HL-60/S4 treated with retinoic acid at 250 ng/mL for 4 days and 3 days (cell line): Measurements from ENCODE around the gene KCNN3.

Experiments
- in situ Hi-C: fragments of 300-500 bp; cut with MboI; formaldehyde crosslinking; loops from 2 replicates; pipeline ENCODE4 v1.7.0; 2022; ENCODE audit warnings: low sequenced_read_pairs

Gene KCNN3

GRCh38 chr1:154863315-154864174 is 6.5 kb downstream of the KCNN3 start:
- in situ Hi-C loops: no loop called here

- in situ Hi-C loops: no loop called here
Measured at GRCh38 chr1:154862907-154863306, 7.2 kb downstream of the KCNN3 start.

GRCh38 chr1:154861607-154862094 is 8.4 kb downstream of the KCNN3 start:
- in situ Hi-C loops: no loop called here

DNA sequence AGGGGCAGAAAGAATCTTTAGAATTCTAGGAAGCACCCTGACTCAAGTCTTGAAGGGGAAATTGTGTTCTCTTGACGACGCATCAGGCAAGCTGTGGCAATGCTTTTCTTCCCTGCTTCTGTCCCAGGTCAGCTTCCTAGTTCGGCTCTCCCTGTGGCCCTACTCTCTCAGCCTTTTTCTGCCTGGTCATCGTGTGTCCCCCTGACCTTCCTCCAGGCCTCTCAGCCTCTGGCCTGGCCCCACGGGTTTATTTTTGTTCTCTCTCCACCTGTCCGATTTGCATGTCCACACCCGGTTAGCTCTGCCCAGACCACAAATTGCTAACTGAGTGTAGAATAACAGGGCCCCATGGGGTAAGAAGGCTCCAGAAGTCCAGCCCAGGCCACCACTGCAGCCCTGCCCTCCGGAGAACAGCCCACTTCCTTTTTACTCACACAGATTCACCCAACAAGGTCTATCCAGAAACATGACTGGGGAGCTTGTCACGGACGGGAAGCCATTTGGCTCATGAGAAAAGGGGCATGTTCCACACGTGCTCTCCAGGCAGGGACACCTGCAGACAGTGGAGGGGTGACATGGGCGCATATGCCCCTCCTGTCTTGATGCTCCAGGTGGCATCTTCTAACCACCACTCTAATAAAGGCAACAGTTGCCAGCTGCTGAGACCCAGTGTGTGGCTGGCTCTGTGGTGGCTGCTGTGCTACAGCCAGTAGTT is 9.8 kb downstream of the KCNN3 start:
- in situ Hi-C loops: no loop called here

DNA sequence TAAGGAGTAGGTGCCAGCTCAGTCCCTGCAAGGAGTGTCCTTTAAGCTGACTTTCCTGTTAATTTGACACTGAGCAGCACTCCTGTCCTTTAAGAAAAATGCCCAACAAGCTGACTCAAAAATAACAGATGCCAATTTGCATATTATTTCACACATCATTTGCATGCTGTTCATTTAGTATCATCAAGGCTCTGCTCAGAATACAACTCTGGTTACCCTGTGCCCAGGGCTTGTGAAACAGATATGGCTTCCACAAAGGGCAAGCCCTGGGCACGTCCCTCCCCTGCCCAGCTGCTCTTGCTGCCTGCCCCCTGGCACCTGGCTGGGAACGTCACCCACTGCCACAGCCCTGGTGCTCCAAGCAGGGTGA is 10.3 kb downstream of the KCNN3 start:
- in situ Hi-C loops: no loop called here

DNA sequence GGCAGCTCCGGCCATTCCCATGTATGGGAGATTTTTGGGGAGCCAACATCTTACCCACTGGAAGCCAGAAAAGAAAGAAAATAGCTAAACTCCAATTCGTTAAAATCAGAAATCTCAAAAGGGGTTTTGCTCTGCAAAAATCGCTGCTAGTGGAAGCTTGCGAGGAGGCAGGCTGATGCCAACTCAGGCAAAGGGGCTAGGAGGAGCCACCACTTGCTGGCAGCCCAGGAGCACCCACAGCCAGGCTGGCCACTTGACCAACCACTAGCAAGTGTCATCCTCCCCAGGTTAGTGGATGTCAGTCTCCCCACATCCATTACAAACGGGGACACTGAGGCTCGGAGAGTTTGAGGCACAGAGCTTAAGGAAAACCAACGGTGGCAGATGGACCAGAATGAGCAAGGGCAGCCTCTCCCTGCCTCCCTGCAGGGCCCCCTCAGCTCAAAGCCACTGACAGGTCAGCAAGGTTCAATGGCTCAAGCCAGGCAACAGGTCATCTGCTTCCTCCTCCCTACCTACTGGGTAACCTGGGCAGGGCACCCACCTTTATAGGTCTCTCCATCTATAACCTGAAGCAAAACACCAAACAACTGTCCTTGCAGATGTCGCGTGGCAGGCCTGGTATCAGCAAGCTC is 10.8 kb downstream of the KCNN3 start:
- in situ Hi-C loops: no loop called here

DNA sequence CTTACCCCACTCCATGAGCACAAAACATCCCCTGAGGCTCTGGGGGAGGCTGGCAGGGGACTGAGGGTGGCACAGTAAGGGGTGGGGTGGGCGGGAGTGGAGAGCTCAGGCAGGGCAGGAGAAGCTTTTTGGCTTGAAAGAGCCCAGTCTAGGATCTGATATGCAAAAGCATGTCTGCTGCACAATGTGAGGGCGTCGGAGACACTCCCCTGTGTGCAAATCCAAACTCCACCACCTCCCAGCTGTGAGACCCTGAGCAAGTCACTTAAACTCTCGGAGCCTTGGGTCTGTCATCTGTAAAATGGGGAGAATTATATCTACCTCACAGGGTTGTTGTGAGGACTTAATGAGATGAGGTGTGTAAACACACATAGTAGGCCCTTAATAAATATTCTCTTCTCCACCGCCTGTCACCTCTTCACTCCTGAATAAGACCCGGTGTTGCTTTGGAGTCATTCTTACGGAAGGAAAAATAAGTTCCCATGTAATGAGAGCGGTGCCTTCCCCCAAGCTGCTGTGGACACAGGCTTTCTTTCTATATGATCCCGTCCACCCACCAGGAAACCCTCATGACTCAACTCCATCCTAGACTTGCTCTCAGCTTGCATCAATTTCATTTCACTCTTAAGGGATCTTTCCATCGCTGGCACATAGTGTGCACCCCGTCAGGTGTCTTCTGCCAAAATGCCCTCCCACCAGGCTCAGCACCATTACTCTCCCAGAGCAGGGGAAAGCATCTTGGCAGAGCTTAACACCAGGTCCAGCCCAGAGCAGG is 12.5 kb downstream of the KCNN3 start:
- in situ Hi-C loops: no loop called here

DNA sequence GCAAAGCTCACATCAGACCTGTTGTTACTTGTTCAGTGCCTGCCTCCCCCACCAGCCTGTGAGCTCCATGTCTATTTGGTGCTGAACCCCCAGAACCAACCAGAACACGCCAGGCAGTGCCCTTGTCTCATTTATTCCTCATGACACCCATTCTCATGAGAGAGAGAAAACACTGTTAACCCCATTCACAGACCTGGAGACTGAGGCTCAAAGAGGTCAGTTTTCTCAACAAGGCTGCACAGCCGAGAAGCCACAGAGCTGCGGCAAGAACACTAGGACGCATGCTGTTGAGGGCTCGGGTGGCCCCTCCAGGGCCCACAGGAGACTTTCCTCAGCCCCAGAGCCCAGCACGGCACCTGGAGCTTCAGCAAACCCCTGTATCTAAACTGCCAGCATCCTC is 13.1 kb downstream of the KCNN3 start:
- in situ Hi-C loops: no loop called here

DNA sequence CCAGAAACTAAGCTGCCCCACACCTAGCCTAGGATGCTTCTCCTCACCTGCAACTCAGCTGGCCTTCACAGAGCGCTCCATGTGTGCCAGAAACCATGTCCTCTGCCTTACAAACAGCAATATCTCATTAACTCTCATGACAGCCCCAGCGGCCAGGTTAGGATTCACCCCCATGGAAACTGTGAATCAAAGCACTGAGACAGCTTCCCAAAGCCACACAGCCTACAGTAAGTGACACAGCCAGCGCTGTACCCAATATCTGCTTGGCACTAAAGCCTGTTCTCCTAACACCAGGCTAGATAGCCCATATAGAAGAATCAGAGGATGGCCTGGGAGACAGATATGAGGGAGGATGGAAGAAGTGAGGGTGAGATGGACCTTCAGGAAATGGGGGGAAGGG is 13.5 kb downstream of the KCNN3 start:
- in situ Hi-C loops: no loop called here

DNA sequence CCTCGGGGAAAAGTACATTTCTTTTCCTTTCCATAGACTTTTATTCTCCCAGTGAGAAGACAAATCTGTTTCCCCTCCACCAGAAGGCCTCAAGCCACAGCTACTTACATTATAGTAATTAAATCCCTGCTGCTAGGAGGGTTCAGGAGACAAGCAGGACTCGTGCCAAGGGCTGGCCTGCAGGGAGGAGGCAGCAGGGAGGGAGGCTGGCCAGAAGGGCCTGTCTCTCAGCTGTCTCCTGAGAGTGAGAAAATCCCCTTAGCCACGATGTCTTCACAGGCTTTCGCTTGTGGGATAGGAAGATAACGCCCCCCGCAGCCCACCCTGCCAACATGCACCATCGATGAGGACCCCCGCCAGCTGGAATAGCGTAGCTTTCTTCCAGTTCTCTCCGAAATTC is 14.0 kb downstream of the KCNN3 start:
- in situ Hi-C loops: no loop called here

- in situ Hi-C loops: no loop called here
Measured at GRCh38 chr1:154855186-154855851, 14.8 kb downstream of the KCNN3 start.

GRCh38 chr1:154852845-154853244 is 17.2 kb downstream of the KCNN3 start:
- in situ Hi-C loops: no loop called here

- in situ Hi-C loops: no loop called here
Measured at GRCh38 chr1:154851392-154852177, 18.5 kb downstream of the KCNN3 start.

GRCh38 chr1:154849645-154850131 is 20.4 kb downstream of the KCNN3 start:
- in situ Hi-C loops: no loop called here

GRCh38 chr1:154848983-154849382 is 21.1 kb downstream of the KCNN3 start:
- in situ Hi-C loops: no loop called here

GRCh38 chr1:154847891-154848290 is 22.2 kb downstream of the KCNN3 start:
- in situ Hi-C loops: no loop called here

DNA sequence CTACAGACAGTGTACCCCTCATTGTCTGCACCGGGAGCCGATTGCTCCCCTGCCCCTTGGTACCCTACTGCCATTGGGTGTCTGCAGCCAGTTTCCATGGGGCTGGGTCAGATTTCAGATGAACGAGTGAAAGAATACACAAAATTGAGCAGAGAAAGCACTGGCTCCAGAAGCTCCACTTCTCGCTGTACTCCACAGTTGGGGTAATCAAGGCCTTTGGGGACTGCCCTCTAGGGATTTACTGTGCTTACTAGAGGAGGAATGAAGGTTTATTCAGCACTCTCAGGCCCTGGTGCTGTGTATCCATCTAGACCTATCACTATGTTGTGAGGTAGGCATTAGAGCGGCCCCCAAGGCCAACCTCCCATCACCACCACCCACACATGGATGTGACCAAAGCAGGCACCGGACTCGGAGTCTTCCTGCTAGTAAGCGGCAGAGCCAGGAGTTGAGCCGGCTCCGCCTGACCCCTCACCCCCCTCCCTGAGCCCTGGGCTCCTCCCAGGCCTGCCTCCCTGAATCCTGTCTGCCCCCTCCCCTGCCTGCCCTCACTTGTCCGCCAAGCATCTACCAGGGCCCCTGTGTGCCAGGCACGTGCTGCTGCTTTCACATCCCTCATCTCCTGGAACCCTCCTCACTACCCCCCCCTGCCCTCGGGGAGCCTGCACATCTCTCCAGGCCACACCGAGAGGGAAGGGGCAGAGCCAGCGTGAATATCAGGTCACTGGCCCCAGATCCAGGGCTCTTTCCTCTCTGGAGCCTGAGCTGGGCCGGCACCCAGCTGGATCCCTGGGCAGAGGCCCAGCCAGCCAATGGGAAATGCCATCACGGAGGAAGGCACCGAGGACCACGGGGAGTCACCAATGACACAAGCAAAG is 23.3 kb downstream of the KCNN3 start:
- in situ Hi-C loops: no loop called here

GRCh38 chr1:154845879-154846278 is 24.2 kb downstream of the KCNN3 start:
- in situ Hi-C loops: no loop called here

DNA sequence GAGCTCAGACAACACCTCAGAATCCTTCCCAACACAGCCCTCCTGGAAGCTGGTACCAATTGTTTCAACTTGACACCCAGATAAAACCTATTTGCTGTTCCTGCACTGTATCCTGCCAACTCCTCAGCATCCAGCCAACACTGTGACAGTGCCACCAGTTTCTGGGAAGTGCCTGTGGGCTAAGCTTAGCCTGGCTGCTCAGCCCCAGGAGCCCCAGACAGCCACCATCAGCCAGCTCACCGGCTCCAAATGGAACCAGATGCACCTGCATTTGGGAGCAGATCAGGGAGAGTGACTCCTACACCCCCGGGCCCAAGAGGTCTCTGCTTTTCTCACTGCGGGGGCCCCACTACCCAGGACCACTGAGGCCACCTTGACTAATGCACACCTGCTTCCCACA is 24.9 kb downstream of the KCNN3 start:
- in situ Hi-C loops: no loop called here
